ENCODE measurements around the gene MEA1. TPM values are rescaled to one million over a fixed set of nuclear protein-coding genes. Genes with fewer than 3 reads are reported as not detected.
A peak's percentile ranks its signal among the peaks of the same experiment; 100 is the strongest.

Gene MEA1
- total RNA-seq, 1 experiment from 2014 or later = 64.8 TPM

DNA sequence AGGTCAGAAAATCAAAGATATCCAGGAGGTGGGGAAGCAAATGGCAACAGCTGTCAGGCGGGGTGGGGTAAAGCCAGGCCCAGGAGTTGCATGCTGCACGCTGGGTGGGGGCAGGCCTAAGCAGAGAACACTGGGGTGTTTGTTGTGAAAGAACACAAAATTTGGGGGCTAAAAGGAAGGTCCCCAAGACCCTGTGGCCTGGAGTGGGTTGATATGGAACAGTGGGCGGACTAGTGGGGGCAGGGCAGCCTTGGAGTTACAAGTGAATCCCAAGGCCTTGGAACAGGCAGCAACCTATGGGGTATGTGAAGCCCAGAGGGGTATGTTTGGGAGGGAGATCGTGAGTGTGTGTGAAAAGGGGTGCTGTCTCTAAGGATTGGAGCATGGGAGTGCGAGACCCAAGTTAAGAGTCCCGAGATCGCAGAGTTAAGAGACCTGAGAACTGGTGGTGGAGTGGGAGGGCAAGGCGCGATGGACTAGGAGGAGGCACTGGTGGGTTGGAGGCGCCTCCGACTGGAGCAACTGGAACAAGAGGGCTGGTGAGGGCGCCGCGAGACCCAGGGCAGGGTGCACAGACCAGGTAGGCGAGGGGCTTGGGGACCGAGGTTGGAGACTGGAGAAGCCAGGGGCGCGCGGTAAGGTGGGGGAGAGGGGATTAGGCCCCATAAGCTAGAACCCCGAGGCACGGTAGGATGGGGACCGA, 39.2 kb upstream of the MEA1 start (continued):
- TF ChIP-seq YY1 (IDR thresholded peaks at IDR 0.05; ENCODE audit: extremely low read depth, insufficient replicate concordance, low read depth, low read length) = no peak

- no peak overlapping the region for H2AFZ ChIP-seq (ENCODE audit: low read depth, low read length, poor library complexity, severe bottlenecking)
- H3K27ac ChIP-seq (ENCODE audit: low read depth, low read length) = peak overlapping the region; percentile 98
- H3K4me1 ChIP-seq (ENCODE audit: control insufficient read depth in 1 of 2, insufficient read depth in 2 of 2, low read length in 2 of 2) = peaks cover 6 to 21% of the 10 kb centered on the region in 2 experiments; a peak in 3 of 4 replicates
- H3K79me2 ChIP-seq (ENCODE audit: insufficient read depth, low read length) = peaks cover 27% of the 10 kb centered on the region
- intact Hi-C loops (cut with micrococcal nuclease) = no loop called here
- H3K27me3 ChIP-seq (ENCODE audit: insufficient read depth, low read length) = no peaks in the 10 kb centered on the region
- TF ChIP-seq EGR1 (IDR thresholded peaks at IDR 0.05; ENCODE audit: low read depth) (no peak), POLR2A (IDR thresholded peaks at IDR 0.05; ENCODE audit: borderline replicate concordance, extremely low read depth, insufficient read depth, insufficient read length) (peak; percentile 24)
- peak overlapping the region; percentile 97 for H3K4me3 ChIP-seq (replicated peaks in 1 of 2; ENCODE audit: low read depth in 1 of 2, low read length in 2 of 2)
- H3K36me3 ChIP-seq (ENCODE audit: control insufficient read depth in 1 of 2, insufficient read depth in 2 of 2, low read length in 2 of 2) = peaks cover 14 to 19% of the 10 kb centered on the region in 2 experiments; a peak in 3 of 4 replicates
- ChIA-PET POLR2A (no interaction called here), CTCF (no interaction called here), RAD21 (ENCODE audit: low non-redundant PET in 1 of 2, low total read pairs in 2 of 2, uncharacterized antibody in 2 of 2, unreplicated experiment in 2 of 2) (no interaction called here)
- H3K4me2 ChIP-seq (ENCODE audit: low read length) = peak overlapping the region; percentile 99
- H3K9me2 ChIP-seq (ENCODE audit: insufficient read depth) = no peaks in the 10 kb centered on the region
- no peaks in the 10 kb centered on the region for H3K9me3 ChIP-seq (ENCODE audit: control insufficient read depth in 1 of 2, insufficient read depth in 1 of 2, low read depth in 1 of 2, low read length in 2 of 2)
- TSS peak; percentile 29 for BruUV-seq (replicated peaks)
- H3K9ac ChIP-seq (ENCODE audit: low read length) = peak overlapping the region; percentile 98
- ATAC-seq (no peak), DNase-seq (ENCODE audit: low read depth, low spot score) (no peak)
- no peaks in the 10 kb centered on the region for H4K20me1 ChIP-seq (ENCODE audit: insufficient read depth)
These were observed 38.6 kb upstream of the MEA1 start for GRCh38 chr6:43052225-43052841.

- Histone ChIP-seq H3K36me3 (ENCODE audit: control insufficient read depth in 1 of 2, insufficient read depth in 2 of 2, low read length in 2 of 2) (peaks cover 14% of the 10 kb centered on the region in 2 experiments; a peak in 3 of 4 replicates), H3K27ac (ENCODE audit: low read depth, low read length) (no peak overlapping the region), H4K20me1 (ENCODE audit: insufficient read depth) (no peaks in the 10 kb centered on the region), H3K79me2 (ENCODE audit: insufficient read depth, low read length) (peaks cover 25% of the 10 kb centered on the region), H3K9ac (ENCODE audit: low read length) (no peak overlapping the region), H3K4me2 (ENCODE audit: low read length) (no peak overlapping the region), H3K9me3 (ENCODE audit: control insufficient read depth in 1 of 2, insufficient read depth in 1 of 2, low read depth in 1 of 2, low read length in 2 of 2) (no peaks in the 10 kb centered on the region), H2AFZ (ENCODE audit: low read depth, low read length, poor library complexity, severe bottlenecking) (no peak overlapping the region), H3K4me1 (ENCODE audit: control insufficient read depth in 1 of 2, insufficient read depth in 2 of 2, low read length in 2 of 2) (peaks cover 6 to 21% of the 10 kb centered on the region in 2 experiments; a peak in 3 of 4 replicates), H3K27me3 (ENCODE audit: insufficient read depth, low read length) (no peaks in the 10 kb centered on the region), H3K9me2 (ENCODE audit: insufficient read depth) (no peaks in the 10 kb centered on the region), H3K4me3 (replicated peaks in 1 of 2; ENCODE audit: low read depth in 1 of 2, low read length in 2 of 2) (no peak overlapping the region)
- CTCF ChIA-PET = no interaction called here
- DNase-seq (ENCODE audit: low read depth, low spot score) (no peak), ATAC-seq (no peak)
- RAD21 ChIA-PET (ENCODE audit: low non-redundant PET in 1 of 2, low total read pairs in 2 of 2, uncharacterized antibody in 2 of 2, unreplicated experiment in 2 of 2) = no interaction called here
- POLR2A ChIA-PET = no interaction called here
- BruUV-seq (replicated peaks) = no TSS peak
- TF ChIP-seq SP1 (IDR thresholded peaks at IDR 0.05; ENCODE audit: low read depth) (no peak), ELF1 (IDR thresholded peaks at IDR 0.05; ENCODE audit: borderline replicate concordance, low read depth) (no peak), ZFX (IDR thresholded peaks at IDR 0.05) (no peak), FOSL1 (IDR thresholded peaks at IDR 0.05; ENCODE audit: low read depth) (no peak), CEBPB (IDR thresholded peaks at IDR 0.05; ENCODE audit: low read depth) (no peak), EZH2 (IDR thresholded peaks at IDR 0.05) (no peak), ATF3 (IDR thresholded peaks at IDR 0.05) (no peak), REST (IDR thresholded peaks at IDR 0.05; ENCODE audit: low read depth) (no peak), TCF7L2 (IDR thresholded peaks at IDR 0.05; ENCODE audit: borderline replicate concordance, extremely low read depth, insufficient read depth, insufficient read length) (no peak), POLR2A (IDR thresholded peaks at IDR 0.05; ENCODE audit: borderline replicate concordance, extremely low read depth, insufficient read depth, insufficient read length) (no peak), CBX3 (IDR thresholded peaks at IDR 0.05; ENCODE audit: low read depth) (no peak), RAD21 (IDR thresholded peaks at IDR 0.05; ENCODE audit: low read depth) (no peak)
- intact Hi-C loops (cut with micrococcal nuclease) = no loop called here
These were observed 37.2 kb upstream of the MEA1 start for GRCh38 chr6:43050981-43051380.
